ENCODE measurements around the gene TRA2A. TPM values are rescaled to one million over a fixed set of nuclear protein-coding genes. Genes with fewer than 3 reads are reported as not detected.

TRA2A gene
- total RNA-seq, result 10 to 100 TPM; 13.2 to 69.1 (median 59.9) TPM
- 100 to 1,000 TPM; 128 to 190 (median 134) TPM for polyA plus RNA-seq
- long read RNA-seq, donor 1, transcript TRA2A-206 (3 exons, 661 nt), result minor isoform, 5 of 175 reads
- long read RNA-seq, donor 1, transcript TRA2A-201 (8 exons, 1,845 nt), result major isoform, 13 of 175 reads
- long read RNA-seq, donor 1, partial matches to known transcripts, result 157 of 175 reads
- long read RNA-seq, donor 1, other reads (novel, unspliced or antisense), result 0 of 175 reads
- long read RNA-seq, donor 2, transcript TRA2A-201 (8 exons, 1,845 nt), result major isoform, 8 of 41 reads
- long read RNA-seq, donor 2, partial matches to known transcripts, result 27 of 41 reads
- long read RNA-seq, donor 2, other reads (novel, unspliced or antisense), result 0 of 41 reads
- long read RNA-seq, donor 3, transcript TRA2A-201 (8 exons, 1,845 nt), result major isoform, 14 of 16 reads
- long read RNA-seq, donor 3, partial matches to known transcripts, result 0 of 16 reads
- long read RNA-seq, donor 3, other reads (novel, unspliced or antisense), result 0 of 16 reads
- long read RNA-seq, donor 4, transcript TRA2A-201 (8 exons, 1,845 nt), result major isoform, 13 of 23 reads
- long read RNA-seq, donor 4, partial matches to known transcripts, result 5 of 23 reads
- long read RNA-seq, donor 4, other reads (novel, unspliced or antisense), result 5 of 23 reads
- long read RNA-seq, donor 5, transcript TRA2A-201 (8 exons, 1,845 nt), result major isoform, 29 of 42 reads
- long read RNA-seq, donor 5, partial matches to known transcripts, result 1 of 42 reads
- long read RNA-seq, donor 5, other reads (novel, unspliced or antisense), result 11 of 42 reads
- long read RNA-seq, donor 6, transcript TRA2A-201 (8 exons, 1,845 nt), result major isoform, 14 of 33 reads
- long read RNA-seq, donor 6, partial matches to known transcripts, result 14 of 33 reads
- long read RNA-seq, donor 6, other reads (novel, unspliced or antisense), result 4 of 33 reads
- long read RNA-seq, donor 7, transcript TRA2A-201 (8 exons, 1,845 nt), result major isoform, 5 of 8 reads
- long read RNA-seq, donor 7, partial matches to known transcripts, result 0 of 8 reads
- long read RNA-seq, donor 7, other reads (novel, unspliced or antisense), result 0 of 8 reads
- long read RNA-seq, donor 8, transcript TRA2A-206 (3 exons, 661 nt), result minor isoform, 7 of 29 reads
- long read RNA-seq, donor 8, transcript TRA2A-201 (8 exons, 1,845 nt), result major isoform, 13 of 29 reads
- long read RNA-seq, donor 8, partial matches to known transcripts, result 7 of 29 reads
- long read RNA-seq, donor 8, other reads (novel, unspliced or antisense), result 0 of 29 reads
- long read RNA-seq, donor 9, transcript TRA2A-201 (8 exons, 1,845 nt), result major isoform, 8 of 200 reads
- long read RNA-seq, donor 9, partial matches to known transcripts, result 186 of 200 reads
- long read RNA-seq, donor 9, other reads (novel, unspliced or antisense), result 0 of 200 reads
- long read RNA-seq, donor 10, transcript TRA2A-206 (3 exons, 661 nt), result major isoform, 8 of 13 reads
- long read RNA-seq, donor 10, transcript TRA2A-201 (8 exons, 1,845 nt), result minor isoform, 5 of 13 reads
- long read RNA-seq, donor 10, partial matches to known transcripts, result 0 of 13 reads
- long read RNA-seq, donor 10, other reads (novel, unspliced or antisense), result 0 of 13 reads

DNA sequence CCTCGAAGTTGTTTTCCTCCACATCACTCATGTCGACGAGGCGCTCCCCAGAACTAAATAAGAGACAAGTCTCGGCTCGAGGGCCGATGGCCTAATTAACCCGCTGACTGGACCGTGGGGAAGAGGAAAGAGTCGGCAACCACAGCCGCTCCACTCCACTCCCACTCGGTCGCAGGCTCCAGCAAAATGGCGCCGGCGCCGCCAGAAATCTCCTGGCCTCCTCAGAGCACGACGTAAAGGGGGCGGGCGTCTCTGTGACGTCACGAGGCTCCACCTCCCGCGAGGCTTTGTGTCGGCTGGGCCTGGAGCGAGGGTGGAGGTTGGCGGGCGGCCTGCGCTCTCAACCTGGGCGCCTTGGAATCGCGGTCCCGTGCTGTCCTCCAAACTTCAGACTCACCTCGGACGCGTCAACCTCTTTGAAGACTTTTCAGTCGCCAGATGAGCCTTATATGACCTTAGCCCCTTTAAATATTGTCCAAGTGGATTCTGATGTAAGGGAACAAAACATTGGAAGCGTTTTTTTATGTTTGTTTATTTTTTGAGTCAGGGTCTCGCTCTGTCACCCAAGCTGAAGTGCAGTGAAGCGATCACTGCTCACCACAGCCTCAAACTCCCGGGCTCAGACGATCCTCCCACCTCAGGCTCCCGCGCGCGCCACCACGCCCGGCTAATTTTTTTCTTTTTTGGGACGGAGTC lies at the start of gene TRA2A:
Gene TRA2A, minus strand, starts transcription at position 188 of the 696 bp plus-strand sequence. Its CDS starts 157 bp downstream, at position 31.
- peak; percentile 91 to 93 for TF ChIP-seq POLR2A (IDR thresholded peaks at IDR 0.05)
- TF ChIP-seq, protein P1, sequence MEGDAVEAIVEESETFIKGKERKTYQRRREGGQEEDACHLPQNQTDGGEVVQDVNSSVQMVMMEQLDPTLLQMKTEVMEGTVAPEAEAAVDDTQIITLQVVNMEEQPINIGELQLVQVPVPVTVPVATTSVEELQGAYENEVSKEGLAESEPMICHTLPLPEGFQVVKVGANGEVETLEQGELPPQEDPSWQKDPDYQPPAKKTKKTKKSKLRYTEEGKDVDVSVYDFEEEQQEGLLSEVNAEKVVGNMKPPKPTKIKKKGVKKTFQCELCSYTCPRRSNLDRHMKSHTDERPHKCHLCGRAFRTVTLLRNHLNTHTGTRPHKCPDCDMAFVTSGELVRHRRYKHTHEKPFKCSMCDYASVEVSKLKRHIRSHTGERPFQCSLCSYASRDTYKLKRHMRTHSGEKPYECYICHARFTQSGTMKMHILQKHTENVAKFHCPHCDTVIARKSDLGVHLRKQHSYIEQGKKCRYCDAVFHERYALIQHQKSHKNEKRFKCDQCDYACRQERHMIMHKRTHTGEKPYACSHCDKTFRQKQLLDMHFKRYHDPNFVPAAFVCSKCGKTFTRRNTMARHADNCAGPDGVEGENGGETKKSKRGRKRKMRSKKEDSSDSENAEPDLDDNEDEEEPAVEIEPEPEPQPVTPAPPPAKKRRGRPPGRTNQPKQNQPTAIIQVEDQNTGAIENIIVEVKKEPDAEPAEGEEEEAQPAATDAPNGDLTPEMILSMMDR (IDR thresholded peaks at IDR 0.05), result no peak
- Histone ChIP-seq H3K4me1 (replicated peaks in 1 of 2) (peaks cover 0 to 36% of the 10 kb centered on the region in 2 donors), H3K27ac (peak within 1 kb of the TSS; percentile 94 to 100 (median 97)), H3K9me3 (replicated peaks in 1 of 3) (no peaks in the 10 kb centered on the region), H3K27me3 (no peaks in the 10 kb centered on the region), H3K36me3 (replicated peaks in 1 of 2) (no peaks in the 10 kb centered on the region), H3K4me3 (peak within 1 kb of the TSS; percentile 84 to 99 (median 90))
- WGBS, 4 donors, result 12 to 28% (median 15%) methylated on average over 24 to 50 of the region's 50 CpGs
- peak; percentile 97 to 99 (median 98) for DNase-seq
- intact Hi-C loops (cut with DNase I), result no loop called here

GRCh38 chr7:23570592-23571200 lies 38.9 kb upstream of the TRA2A start:
- H3K4me1 ChIP-seq (replicated peaks in 1 of 2), result no peaks in the 10 kb centered on the region
- no peaks in the 10 kb centered on the region for H3K36me3 ChIP-seq (replicated peaks in 1 of 2)
- DNase-seq, result peak; percentile 59 to 90 (median 82)
- intact Hi-C loops (cut with DNase I), result loop anchor here (2.0 to 5.0 kb wide), 2 partner anchors 142 kb away; partner anchors contain the start of gene STK31 (in 1 of the 2)
- no peak overlapping the region for H3K4me3 ChIP-seq
- H3K27ac ChIP-seq, result no peak overlapping the region
- H3K27me3 ChIP-seq, result peaks cover 11% of the 10 kb centered on the region
- TF ChIP-seq, protein P1 (IDR thresholded peaks at IDR 0.05), result peak; percentile 81 to 96 (median 91)
- no peak for TF ChIP-seq POLR2A (IDR thresholded peaks at IDR 0.05)
- 13 to 27% (median 22%) methylated on average over 5 of the region's 5 CpGs for WGBS, 4 donors
- no peaks in the 10 kb centered on the region for H3K9me3 ChIP-seq (replicated peaks in 1 of 3)

DNA sequence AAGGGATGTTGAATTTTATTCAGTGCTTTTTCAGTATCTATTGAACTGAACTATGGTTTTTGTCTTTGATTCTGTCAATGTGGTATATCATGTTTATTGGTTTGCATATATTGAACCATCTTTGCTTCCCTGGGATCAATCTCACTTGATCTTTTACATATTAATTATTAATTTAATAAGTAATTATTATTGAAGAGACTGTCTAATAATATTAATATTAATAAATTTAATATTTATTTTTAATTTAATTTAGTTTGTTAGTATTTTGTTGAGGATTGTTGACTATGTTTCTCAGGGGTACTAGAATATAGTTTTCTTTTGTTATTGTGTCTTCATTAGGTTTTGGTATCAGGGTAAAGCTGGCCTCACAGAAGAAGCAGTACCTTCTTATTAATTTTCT lies 26.5 kb upstream of the TRA2A start:
- H3K27ac ChIP-seq, result no peak overlapping the region
- intact Hi-C loops (cut with DNase I), result no loop called here

More for the DNA sequence above, 26.5 kb upstream of the TRA2A start:
- Histone ChIP-seq H3K36me3 (replicated peaks in 1 of 2) (no peaks in the 10 kb centered on the region), H3K4me1 (replicated peaks in 1 of 2) (no peaks in the 10 kb centered on the region), H3K27me3 (peaks cover 5% of the 10 kb centered on the region), H3K9me3 (replicated peaks in 1 of 3) (no peaks in the 10 kb centered on the region), H3K4me3 (no peak overlapping the region)
- no peak for TF ChIP-seq POLR2A (IDR thresholded peaks at IDR 0.05)
- TF ChIP-seq, protein P1 (IDR thresholded peaks at IDR 0.05), result no peak
- DNase-seq, result no peak
